Osteocyte (in vitro differentiated cells): ENCODE measurements around the gene NDUFAB1. TPM values are rescaled to one million over a fixed set of nuclear protein-coding genes. Genes with fewer than 3 reads are reported as not detected.

ENCODE experiments used
- DNase-seq: peaks from one replicate; pipeline ENCODE4 v3.0.0; 2021; ENCODE audit warnings: mixed read lengths; ENCODE audit not compliant: unreplicated experiment; ENCODE audit errors: extremely low spot score
- H3K27ac Mint-ChIP-seq: one replicate; pipeline ENCODE4 v1.8.0; 2021; ENCODE audit warnings: mild to moderate bottlenecking, mixed read lengths; ENCODE audit not compliant: unreplicated experiment
- H3K27me3 Mint-ChIP-seq: one replicate; pipeline ENCODE4 v1.8.0; 2021; ENCODE audit warnings: mixed read lengths; ENCODE audit not compliant: unreplicated experiment
- H3K36me3 Mint-ChIP-seq: one replicate; pipeline ENCODE4 v1.8.0; 2021; ENCODE audit warnings: mixed read lengths; ENCODE audit not compliant: unreplicated experiment
- H3K4me1 Mint-ChIP-seq: one replicate; pipeline ENCODE4 v1.8.0; 2021; ENCODE audit warnings: mixed read lengths; ENCODE audit not compliant: unreplicated experiment
- H3K4me3 Mint-ChIP-seq: one replicate; pipeline ENCODE4 v1.8.0; 2021; ENCODE audit warnings: mild to moderate bottlenecking, moderate library complexity, mixed read lengths; ENCODE audit not compliant: unreplicated experiment
- H3K9me3 Mint-ChIP-seq: one replicate; pipeline ENCODE4 v1.8.0; 2021; ENCODE audit warnings: mixed read lengths; ENCODE audit not compliant: unreplicated experiment
- total RNA-seq: library from RNA; stranded (reverse); gene quantifications from 2 replicates; pipeline ENCODE4 v1.2.1, GENCODE V29; 2021
- TF ChIP-seq, protein P1 (sequence below): fragments of 200-600 bp; sonication (generic); IDR thresholded peaks from 2 replicates; pipeline ENCODE4 v1.5.0; 2021; ENCODE audit warnings: antibody characterized with exemption, mild to moderate bottlenecking, moderate library complexity

The NDUFAB1 gene
- total RNA-seq, 1 donor from 2014 or later, result 49.7 TPM

DNA sequence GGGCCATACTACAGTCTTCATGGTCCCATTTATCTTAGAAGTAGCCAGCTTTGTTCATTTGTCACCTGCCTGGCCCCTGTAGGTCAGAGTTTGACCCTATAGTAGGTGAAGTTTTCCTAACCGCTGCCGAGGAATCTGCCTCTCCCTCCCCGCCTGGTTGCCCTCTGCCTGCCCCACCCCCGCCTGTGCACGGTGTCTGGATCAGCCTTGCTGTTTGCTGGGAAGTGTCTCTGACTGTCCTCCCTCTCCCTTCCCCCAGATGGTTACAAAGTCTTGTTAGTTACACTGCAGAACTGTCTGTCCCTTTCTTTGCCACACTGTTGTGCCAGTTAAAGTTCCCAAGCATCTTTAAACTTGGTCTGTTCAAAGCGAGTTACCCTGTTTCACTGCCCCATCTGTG lies 32.9 kb downstream of the NDUFAB1 start:
- Mint-ChIP-seq H3K9me3 (no peaks in the 10 kb centered on the region), H3K27me3 (no peaks in the 10 kb centered on the region), H3K36me3 (peaks cover 58% of the 10 kb centered on the region), H3K4me3 (no peak overlapping the region), H3K27ac (no peak overlapping the region), H3K4me1 (peaks cover 16% of the 10 kb centered on the region)
- TF ChIP-seq, protein P1, sequence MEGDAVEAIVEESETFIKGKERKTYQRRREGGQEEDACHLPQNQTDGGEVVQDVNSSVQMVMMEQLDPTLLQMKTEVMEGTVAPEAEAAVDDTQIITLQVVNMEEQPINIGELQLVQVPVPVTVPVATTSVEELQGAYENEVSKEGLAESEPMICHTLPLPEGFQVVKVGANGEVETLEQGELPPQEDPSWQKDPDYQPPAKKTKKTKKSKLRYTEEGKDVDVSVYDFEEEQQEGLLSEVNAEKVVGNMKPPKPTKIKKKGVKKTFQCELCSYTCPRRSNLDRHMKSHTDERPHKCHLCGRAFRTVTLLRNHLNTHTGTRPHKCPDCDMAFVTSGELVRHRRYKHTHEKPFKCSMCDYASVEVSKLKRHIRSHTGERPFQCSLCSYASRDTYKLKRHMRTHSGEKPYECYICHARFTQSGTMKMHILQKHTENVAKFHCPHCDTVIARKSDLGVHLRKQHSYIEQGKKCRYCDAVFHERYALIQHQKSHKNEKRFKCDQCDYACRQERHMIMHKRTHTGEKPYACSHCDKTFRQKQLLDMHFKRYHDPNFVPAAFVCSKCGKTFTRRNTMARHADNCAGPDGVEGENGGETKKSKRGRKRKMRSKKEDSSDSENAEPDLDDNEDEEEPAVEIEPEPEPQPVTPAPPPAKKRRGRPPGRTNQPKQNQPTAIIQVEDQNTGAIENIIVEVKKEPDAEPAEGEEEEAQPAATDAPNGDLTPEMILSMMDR, result no peak
- DNase-seq, result no peak

DNA sequence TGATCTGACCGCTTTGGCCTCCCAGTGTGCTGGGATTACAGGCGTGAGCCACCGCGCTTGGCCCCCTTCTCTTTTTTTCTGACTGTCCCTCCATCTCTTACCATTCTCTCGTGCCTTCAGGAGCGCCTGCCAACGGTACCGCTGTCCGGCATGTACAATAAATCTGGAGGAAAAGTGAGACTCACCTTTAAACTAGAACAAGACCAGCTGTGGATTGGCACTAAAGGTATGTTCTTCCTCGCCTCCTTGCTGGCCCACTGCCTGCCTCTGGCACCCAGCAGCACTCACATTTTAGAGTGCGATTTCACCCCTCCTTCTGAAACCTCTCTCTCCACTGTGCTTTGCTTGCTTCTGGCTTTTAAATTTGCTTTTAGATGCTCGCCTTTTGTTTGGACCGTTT lies 33.6 kb downstream of the NDUFAB1 start:
- no peak overlapping the region for H3K4me3 Mint-ChIP-seq
- DNase-seq, result no peak

DNA sequence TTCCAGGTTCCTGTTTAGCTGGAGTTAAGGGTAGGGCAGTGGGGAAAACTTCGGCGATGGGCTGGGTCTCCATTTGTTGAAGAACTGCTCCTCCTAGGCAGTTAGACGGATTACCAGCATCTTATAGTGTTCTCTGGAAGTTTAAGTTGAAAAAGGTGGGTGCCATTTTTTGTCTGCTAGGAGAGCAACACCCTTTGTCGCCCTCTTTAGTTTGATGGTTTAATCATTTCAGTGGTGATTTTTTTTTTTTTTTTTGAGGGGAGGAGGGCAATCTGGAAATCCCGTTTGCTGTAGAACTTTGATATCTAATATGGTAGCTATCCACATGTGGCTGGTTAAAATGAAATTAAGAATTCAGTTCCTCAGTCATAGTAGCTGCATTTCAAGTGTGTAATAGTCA lies 34.5 kb downstream of the NDUFAB1 start:
- TF ChIP-seq, protein P1, result no peak
- DNase-seq, result no peak
- H3K4me3 Mint-ChIP-seq, result no peak overlapping the region
- H3K36me3 Mint-ChIP-seq, result peaks cover 46% of the 10 kb centered on the region
- H3K27me3 Mint-ChIP-seq, result no peaks in the 10 kb centered on the region
- H3K9me3 Mint-ChIP-seq, result no peaks in the 10 kb centered on the region
- peaks cover 21% of the 10 kb centered on the region for H3K4me1 Mint-ChIP-seq
- H3K27ac Mint-ChIP-seq, result no peak overlapping the region

More for the DNA sequence above, 33.6 kb downstream of the NDUFAB1 start:
- Mint-ChIP-seq H3K36me3 (peaks cover 55% of the 10 kb centered on the region), H3K27ac (no peak overlapping the region), H3K4me1 (peaks cover 16% of the 10 kb centered on the region), H3K27me3 (no peaks in the 10 kb centered on the region), H3K9me3 (no peaks in the 10 kb centered on the region)
- TF ChIP-seq, protein P1, result no peak

DNA sequence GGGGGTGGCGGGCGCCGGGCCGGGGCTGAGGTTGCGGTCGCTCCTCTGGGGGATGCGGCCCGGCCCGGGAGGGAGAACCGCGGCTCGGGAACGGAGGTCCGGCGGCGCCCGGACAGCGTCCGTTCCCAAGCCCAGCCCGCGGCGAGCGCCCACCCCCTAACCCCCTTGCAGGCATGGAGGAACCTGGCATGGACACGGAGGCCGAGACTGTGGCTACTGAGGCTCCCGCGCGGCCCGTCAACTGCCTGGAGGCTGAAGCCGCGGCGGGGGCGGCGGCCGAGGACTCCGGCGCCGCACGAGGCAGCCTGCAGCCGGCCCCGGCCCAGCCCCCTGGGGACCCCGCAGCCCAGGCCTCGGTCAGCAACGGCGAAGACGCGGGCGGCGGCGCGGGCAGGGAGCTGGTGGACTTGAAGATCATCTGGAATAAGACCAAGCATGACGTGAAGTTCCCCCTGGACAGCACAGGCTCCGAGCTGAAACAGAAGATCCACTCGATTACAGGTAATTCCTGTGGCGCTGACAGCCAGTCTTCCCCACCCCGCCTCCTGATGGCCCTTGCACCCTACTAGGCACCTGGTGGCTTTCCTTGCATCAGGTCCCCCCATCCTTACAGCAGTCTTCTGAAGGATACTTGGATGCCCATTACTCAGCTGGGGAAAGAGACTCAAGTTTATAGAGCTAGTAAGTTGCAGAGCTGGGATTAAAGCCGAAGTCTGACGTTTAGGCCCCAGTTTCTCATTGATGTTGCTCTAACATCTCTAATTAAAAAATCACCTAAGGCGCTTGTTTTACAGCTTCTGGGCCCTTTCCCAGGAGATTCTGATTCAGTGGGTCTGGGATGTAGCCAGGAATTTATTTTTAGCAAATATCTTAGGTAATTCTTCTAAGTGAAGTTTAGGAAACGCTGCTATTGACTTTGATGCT lies 38.1 kb downstream of the NDUFAB1 start:
- TF ChIP-seq, protein P1, result no peak
- Mint-ChIP-seq H3K9me3 (no peaks in the 10 kb centered on the region), H3K27me3 (no peaks in the 10 kb centered on the region), H3K36me3 (peaks cover 26% of the 10 kb centered on the region), H3K4me3 (peak overlapping the region; percentile 92), H3K4me1 (peaks cover 29% of the 10 kb centered on the region), H3K27ac (peak overlapping the region; percentile 89)
- DNase-seq, result peak; percentile 87
